ENCODE data around the gene HOXA9. TPM values are rescaled to one million over a fixed set of nuclear protein-coding genes. Genes with fewer than 3 reads are reported as not detected.
A peak's percentile ranks its signal among the peaks of the same experiment; 100 is the strongest.

HOXA9 gene
- total RNA-seq, 1 experiment from 2014 or later, result 6.9 TPM

DNA sequence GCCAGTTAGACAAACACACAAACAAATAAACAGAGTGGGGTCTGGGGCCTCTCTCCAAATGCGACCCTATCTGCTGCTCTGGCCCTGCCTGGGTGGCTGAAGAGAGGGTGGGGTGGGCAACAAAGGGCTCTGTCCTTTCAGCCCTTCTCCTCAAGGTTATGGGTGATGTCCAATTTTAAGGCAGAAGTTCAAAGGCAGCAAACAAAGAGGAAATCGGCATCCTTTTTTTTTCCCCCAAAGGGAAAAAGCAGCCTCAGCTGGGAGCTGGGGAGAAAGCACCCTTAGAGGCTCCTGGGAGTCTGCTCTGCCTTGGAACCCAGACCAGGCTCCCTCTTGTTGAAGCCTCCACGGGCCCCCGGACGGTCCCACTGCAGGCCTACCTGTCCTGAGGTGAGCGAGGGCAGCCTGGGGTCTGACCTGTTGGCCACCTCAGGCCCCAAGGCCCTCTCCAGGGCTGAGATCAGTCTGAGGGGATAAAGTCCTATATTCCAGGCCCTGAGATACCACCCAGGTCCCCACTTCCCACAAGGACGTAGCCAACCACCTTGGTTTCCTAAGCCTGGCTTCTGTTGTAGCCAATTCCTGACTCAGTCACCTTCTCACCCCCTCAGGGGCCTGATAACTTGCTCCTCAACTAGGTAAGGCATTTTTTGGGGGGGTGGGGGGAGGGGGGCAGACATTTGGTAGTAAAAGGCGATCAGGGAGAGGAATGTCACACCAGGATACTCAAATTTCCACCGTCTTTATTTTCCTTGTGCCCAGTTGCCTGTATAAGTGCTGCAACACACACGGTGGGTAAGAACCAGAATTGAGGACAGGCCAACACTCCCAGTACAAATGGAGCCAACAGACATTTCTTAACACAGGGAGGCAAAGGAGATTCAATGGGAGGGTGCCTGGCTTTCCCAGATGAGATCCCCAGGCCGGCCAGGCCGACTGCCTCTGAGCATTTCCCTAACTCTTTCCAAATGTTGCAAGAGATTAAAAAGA is 15.4 kb upstream of the HOXA9 start:
- Mint-ChIP-seq H3K4me1 (ENCODE audit: insufficient read depth, unreplicated experiment) (peaks cover 8% of the 10 kb centered on the region), H3K27ac (ENCODE audit: low read depth, unreplicated experiment) (no peak overlapping the region), H3K9me3 (ENCODE audit: unreplicated experiment) (no peaks in the 10 kb centered on the region), H3K27me3 (ENCODE audit: insufficient read depth, unreplicated experiment) (no peaks in the 10 kb centered on the region), H3K4me3 (ENCODE audit: unreplicated experiment) (no peak overlapping the region), H3K36me3 (ENCODE audit: insufficient read depth, unreplicated experiment) (no peaks in the 10 kb centered on the region)
- TF ChIP-seq, protein P1, sequence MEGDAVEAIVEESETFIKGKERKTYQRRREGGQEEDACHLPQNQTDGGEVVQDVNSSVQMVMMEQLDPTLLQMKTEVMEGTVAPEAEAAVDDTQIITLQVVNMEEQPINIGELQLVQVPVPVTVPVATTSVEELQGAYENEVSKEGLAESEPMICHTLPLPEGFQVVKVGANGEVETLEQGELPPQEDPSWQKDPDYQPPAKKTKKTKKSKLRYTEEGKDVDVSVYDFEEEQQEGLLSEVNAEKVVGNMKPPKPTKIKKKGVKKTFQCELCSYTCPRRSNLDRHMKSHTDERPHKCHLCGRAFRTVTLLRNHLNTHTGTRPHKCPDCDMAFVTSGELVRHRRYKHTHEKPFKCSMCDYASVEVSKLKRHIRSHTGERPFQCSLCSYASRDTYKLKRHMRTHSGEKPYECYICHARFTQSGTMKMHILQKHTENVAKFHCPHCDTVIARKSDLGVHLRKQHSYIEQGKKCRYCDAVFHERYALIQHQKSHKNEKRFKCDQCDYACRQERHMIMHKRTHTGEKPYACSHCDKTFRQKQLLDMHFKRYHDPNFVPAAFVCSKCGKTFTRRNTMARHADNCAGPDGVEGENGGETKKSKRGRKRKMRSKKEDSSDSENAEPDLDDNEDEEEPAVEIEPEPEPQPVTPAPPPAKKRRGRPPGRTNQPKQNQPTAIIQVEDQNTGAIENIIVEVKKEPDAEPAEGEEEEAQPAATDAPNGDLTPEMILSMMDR (IDR thresholded peaks at IDR 0.05; ENCODE audit: unreplicated experiment), result no peak
- DNase-seq (ENCODE audit: unreplicated experiment), result no peak
- intact Hi-C loops (cut with micrococcal nuclease), result no loop called here
- ChIA-PET POLR2A (no interaction called here), CTCF (interaction anchor here (0.6 to 2.4 kb wide), 9 partner anchors 10 to 586 kb away, joined by 3 to 10 read pairs (median 4); no protein-coding TSS in a partner anchor)
- BruUV-seq (replicated peaks), result no TSS peak

DNA sequence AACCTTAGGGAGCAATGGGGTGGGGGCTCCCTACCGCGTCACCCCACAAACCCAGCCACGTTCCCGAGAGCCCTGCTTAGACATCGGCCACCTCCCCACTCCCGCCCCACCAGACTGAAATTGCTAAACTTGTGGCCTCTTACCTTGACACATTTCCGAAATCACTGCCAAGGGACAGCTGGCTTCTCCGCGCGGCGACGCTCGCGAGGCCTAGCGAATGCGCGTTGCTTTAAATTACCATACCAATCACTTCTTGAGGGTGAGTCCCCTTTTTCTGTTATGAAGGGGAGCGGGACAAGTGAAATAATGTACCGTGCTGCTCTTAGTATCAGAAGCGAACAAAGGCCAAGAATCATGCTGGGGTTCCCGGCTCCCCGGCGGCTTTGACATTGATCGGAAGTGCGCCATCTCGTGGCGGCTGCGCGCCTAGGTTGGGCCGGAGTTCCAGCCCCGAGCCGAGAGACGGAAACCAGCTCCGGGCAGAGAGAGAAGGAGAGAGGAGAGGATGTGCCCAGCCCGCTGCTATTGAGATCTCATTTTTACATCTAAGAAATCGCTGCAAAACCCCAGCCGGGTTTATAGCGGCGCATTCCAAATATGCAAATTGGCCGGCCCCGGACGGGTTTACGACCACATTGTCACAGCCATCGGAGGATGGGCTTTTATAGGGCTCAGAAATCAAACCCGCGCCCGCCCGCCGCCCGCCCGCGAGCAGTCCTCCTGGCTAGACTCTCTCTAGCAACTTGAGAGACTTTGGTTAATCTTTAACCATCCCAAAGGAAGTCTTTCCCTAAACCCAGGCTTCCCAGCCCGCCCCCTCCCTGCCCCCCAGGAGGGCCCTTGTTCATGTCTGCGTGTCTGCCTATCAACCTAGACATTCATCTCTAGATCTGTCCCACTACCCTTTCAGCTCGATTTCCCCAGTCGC is 14.4 kb upstream of the HOXA9 start:
- BruUV-seq (replicated peaks), result no TSS peak
- TF ChIP-seq, protein P1 (IDR thresholded peaks at IDR 0.05; ENCODE audit: unreplicated experiment), result peak; percentile 84
- Mint-ChIP-seq H3K27ac (ENCODE audit: low read depth, unreplicated experiment) (no peak overlapping the region), H3K27me3 (ENCODE audit: insufficient read depth, unreplicated experiment) (no peaks in the 10 kb centered on the region), H3K4me1 (ENCODE audit: insufficient read depth, unreplicated experiment) (peaks cover 2% of the 10 kb centered on the region), H3K36me3 (ENCODE audit: insufficient read depth, unreplicated experiment) (no peaks in the 10 kb centered on the region), H3K9me3 (ENCODE audit: unreplicated experiment) (no peaks in the 10 kb centered on the region), H3K4me3 (ENCODE audit: unreplicated experiment) (no peak overlapping the region)
- intact Hi-C loops (cut with micrococcal nuclease), result no loop called here
- ChIA-PET POLR2A (interaction anchor here (0.7 kb wide), 1 partner anchor 492 kb away, joined by 3 read pairs; no protein-coding TSS in a partner anchor), CTCF (interaction anchor here (0.6 to 2.4 kb wide), 15 partner anchors 8 to 1932 kb away, joined by 3 to 10 read pairs (median 3); no protein-coding TSS in a partner anchor)
- peak; percentile 69 for DNase-seq (ENCODE audit: unreplicated experiment)

DNA sequence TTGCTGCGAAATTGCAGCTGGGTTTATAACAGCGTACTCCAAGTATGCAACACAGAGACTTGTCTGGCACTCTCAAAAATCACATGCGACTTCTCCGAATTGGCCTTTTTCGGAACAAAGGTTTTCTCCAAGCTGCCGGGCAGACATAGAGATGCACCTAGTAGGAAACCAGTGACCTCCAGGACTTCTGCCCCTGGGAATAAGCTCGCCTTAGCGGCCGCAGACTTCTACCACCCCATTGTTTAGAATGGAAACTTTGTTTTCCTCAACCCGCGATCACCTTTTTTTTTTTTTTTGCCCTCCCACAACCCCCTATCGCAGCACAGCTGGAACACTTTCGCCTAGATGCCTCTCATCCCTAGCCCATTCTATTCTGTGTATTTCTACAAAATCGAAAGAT is 13.7 kb upstream of the HOXA9 start:
- Mint-ChIP-seq H3K27me3 (ENCODE audit: insufficient read depth, unreplicated experiment) (no peaks in the 10 kb centered on the region), H3K4me3 (ENCODE audit: unreplicated experiment) (no peak overlapping the region), H3K9me3 (ENCODE audit: unreplicated experiment) (no peaks in the 10 kb centered on the region), H3K4me1 (ENCODE audit: insufficient read depth, unreplicated experiment) (no peaks in the 10 kb centered on the region), H3K36me3 (ENCODE audit: insufficient read depth, unreplicated experiment) (no peaks in the 10 kb centered on the region), H3K27ac (ENCODE audit: low read depth, unreplicated experiment) (no peak overlapping the region)
- intact Hi-C loops (cut with micrococcal nuclease), result no loop called here
- BruUV-seq (replicated peaks), result no TSS peak
- TF ChIP-seq, protein P1 (IDR thresholded peaks at IDR 0.05; ENCODE audit: unreplicated experiment), result no peak
- DNase-seq (ENCODE audit: unreplicated experiment), result no peak
- ChIA-PET CTCF (interaction anchor here (0.6 to 2.4 kb wide), 18 partner anchors 9 to 1931 kb away, joined by 3 to 10 read pairs (median 3); no protein-coding TSS in a partner anchor), POLR2A (interaction anchor here (0.5 kb wide), 1 partner anchor 485 kb away, joined by 3 read pairs; no protein-coding TSS in a partner anchor)
